ENCODE results near the gene KRTDAP. TPM values are rescaled to one million over a fixed set of nuclear protein-coding genes. Genes with fewer than 3 reads are reported as not detected.

KRTDAP gene
- polyA plus RNA-seq, 1 of the 3 experiments (the other 2 are of a cell fraction) = not detected

DNA sequence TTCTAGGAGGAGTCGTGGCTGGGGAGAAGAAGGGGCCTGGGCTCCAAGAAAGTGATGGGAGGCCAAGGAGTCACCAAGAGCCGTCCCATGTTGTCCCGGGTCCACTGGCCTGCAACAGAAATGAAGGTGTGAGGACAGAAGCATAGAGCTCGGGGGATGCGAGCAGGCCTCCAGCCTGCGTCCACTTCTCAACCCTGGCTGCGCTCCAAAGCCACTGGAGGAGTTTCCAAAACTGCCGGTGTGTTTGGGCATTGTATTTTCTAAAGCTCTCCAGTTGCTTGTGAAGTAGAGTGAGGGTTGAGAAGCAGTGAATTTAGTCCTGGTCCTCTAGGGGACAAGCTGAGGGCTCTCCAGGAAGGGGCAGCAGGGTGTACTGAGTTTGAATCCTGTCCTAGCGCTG is 29.2 kb downstream of the KRTDAP start:
- no peak overlapping the region for H3K4me2 ChIP-seq
- no peaks in the 10 kb centered on the region for H4K20me1 ChIP-seq (ENCODE audit: insufficient read depth)
- H3K79me2 ChIP-seq (ENCODE audit: insufficient read depth) = no peaks in the 10 kb centered on the region
- peaks cover 28% of the 10 kb centered on the region; the same call in 1 of the 2 replicates for H3K27me3 ChIP-seq (ENCODE audit: insufficient read depth)
- POLR2A ChIA-PET = no interaction called here
- peaks cover 0 to 5% of the 10 kb centered on the region in 2 experiments; a peak in 1 of 4 replicates for H3K4me1 ChIP-seq (ENCODE audit: control insufficient read depth in 1 of 2, insufficient read depth in 2 of 2, low read depth in 1 of 2, low read length in 1 of 2)
- TF ChIP-seq POLR2AphosphoS5 (IDR thresholded peaks at IDR 0.05; ENCODE audit: low read depth, low read length) = no peak
- TF ChIP-seq, protein P1, sequence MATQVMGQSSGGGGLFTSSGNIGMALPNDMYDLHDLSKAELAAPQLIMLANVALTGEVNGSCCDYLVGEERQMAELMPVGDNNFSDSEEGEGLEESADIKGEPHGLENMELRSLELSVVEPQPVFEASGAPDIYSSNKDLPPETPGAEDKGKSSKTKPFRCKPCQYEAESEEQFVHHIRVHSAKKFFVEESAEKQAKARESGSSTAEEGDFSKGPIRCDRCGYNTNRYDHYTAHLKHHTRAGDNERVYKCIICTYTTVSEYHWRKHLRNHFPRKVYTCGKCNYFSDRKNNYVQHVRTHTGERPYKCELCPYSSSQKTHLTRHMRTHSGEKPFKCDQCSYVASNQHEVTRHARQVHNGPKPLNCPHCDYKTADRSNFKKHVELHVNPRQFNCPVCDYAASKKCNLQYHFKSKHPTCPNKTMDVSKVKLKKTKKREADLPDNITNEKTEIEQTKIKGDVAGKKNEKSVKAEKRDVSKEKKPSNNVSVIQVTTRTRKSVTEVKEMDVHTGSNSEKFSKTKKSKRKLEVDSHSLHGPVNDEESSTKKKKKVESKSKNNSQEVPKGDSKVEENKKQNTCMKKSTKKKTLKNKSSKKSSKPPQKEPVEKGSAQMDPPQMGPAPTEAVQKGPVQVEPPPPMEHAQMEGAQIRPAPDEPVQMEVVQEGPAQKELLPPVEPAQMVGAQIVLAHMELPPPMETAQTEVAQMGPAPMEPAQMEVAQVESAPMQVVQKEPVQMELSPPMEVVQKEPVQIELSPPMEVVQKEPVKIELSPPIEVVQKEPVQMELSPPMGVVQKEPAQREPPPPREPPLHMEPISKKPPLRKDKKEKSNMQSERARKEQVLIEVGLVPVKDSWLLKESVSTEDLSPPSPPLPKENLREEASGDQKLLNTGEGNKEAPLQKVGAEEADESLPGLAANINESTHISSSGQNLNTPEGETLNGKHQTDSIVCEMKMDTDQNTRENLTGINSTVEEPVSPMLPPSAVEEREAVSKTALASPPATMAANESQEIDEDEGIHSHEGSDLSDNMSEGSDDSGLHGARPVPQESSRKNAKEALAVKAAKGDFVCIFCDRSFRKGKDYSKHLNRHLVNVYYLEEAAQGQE (IDR thresholded peaks at IDR 0.05; ENCODE audit: low read depth, low read length) = no peak
- TF ChIP-seq YY1 (IDR thresholded peaks at IDR 0.05; ENCODE audit: low read depth) = no peak
- TF ChIP-seq, protein P2, sequence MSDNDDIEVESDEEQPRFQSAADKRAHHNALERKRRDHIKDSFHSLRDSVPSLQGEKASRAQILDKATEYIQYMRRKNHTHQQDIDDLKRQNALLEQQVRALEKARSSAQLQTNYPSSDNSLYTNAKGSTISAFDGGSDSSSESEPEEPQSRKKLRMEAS (IDR thresholded peaks at IDR 0.05; ENCODE audit: low read depth) = no peak
- TF ChIP-seq NFIC (IDR thresholded peaks at IDR 0.05; ENCODE audit: borderline replicate concordance) = no peak
- no peak for TF ChIP-seq JUND (IDR thresholded peaks at IDR 0.05)
- H3K9me2 ChIP-seq = no peaks in the 10 kb centered on the region
- no peak overlapping the region for H3K4me3 ChIP-seq (ENCODE audit: low read depth in 2 of 2, low read length in 1 of 2)
- H3K36me3 ChIP-seq (replicated peaks in 1 of 2; ENCODE audit: control insufficient read depth in 1 of 2, insufficient read depth in 2 of 2, low read length in 1 of 2) = no peaks in the 10 kb centered on the region
- no peak overlapping the region for H3K27ac ChIP-seq (ENCODE audit: low read depth in 2 of 2, low read length in 1 of 2)
- 46% methylated on average over 7 of the region's 9 CpGs for WGBS (ENCODE audit: low lambda C conversion rate)
- DNase-seq = no peak
- H3F3A ChIP-seq (replicated peaks; ENCODE audit: insufficient read depth) = no peaks in the 10 kb centered on the region
- no peak overlapping the region for H3K9ac ChIP-seq
- CTCF ChIA-PET = interaction anchor here (0.6 to 2.9 kb wide), 5 partner anchors 14 to 108 kb away, joined by 3 to 11 read pairs (median 5); partner anchors contain the start of gene FFAR2
- H2AFZ ChIP-seq (ENCODE audit: low read depth) = no peak overlapping the region
- H3K9me3 ChIP-seq = no peaks in the 10 kb centered on the region

DNA sequence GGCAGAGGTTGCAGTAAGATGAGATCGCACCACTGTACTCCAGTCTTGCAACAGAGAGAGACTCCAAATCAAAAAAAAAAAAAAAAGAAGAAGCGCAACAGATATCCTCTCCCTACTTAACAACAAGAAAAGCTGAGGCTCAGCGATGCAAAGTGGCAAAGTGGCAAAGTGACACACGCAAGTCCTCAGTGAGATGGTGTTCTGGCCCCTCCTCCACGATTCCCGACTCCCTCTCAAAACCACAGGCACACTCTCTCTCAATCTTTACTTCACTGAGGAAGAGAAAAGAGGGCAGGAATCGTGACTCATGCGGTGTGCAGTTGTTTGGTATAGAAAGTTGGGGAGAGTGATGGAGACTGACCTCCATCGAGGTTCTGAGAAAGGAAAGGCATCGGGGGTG is 29.7 kb downstream of the KRTDAP start:
- H3K4me3 ChIP-seq (ENCODE audit: low read depth in 2 of 2, low read length in 1 of 2) = no peak overlapping the region

More for the DNA sequence above, 29.7 kb downstream of the KRTDAP start:
- no peak for TF ChIP-seq SIN3A (IDR thresholded peaks at IDR 0.05; ENCODE audit: borderline replicate concordance, low read depth, low read length)
- no peak for TF ChIP-seq FOXJ3 (CRISPR knock-in tag; IDR thresholded peaks at IDR 0.05)
- TF ChIP-seq EP300 (IDR thresholded peaks at IDR 0.05; ENCODE audit: borderline replicate concordance in 1 of 2, low read depth in 1 of 2, low read length in 1 of 2) = no peak
- TF ChIP-seq MXI1 (IDR thresholded peaks at IDR 0.05; ENCODE audit: low read depth, low read length) = no peak
- TF ChIP-seq, protein P3, sequence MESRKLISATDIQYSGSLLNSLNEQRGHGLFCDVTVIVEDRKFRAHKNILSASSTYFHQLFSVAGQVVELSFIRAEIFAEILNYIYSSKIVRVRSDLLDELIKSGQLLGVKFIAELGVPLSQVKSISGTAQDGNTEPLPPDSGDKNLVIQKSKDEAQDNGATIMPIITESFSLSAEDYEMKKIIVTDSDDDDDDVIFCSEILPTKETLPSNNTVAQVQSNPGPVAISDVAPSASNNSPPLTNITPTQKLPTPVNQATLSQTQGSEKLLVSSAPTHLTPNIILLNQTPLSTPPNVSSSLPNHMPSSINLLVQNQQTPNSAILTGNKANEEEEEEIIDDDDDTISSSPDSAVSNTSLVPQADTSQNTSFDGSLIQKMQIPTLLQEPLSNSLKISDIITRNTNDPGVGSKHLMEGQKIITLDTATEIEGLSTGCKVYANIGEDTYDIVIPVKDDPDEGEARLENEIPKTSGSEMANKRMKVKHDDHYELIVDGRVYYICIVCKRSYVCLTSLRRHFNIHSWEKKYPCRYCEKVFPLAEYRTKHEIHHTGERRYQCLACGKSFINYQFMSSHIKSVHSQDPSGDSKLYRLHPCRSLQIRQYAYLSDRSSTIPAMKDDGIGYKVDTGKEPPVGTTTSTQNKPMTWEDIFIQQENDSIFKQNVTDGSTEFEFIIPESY (IDR thresholded peaks at IDR 0.05; ENCODE audit: borderline replicate concordance, low read depth) = no peak
- no peak for TF ChIP-seq YY1 (IDR thresholded peaks at IDR 0.05; ENCODE audit: low read depth)
- TF ChIP-seq RCOR1 (IDR thresholded peaks at IDR 0.05; ENCODE audit: low read length) = no peak
- TF ChIP-seq, protein P4, sequence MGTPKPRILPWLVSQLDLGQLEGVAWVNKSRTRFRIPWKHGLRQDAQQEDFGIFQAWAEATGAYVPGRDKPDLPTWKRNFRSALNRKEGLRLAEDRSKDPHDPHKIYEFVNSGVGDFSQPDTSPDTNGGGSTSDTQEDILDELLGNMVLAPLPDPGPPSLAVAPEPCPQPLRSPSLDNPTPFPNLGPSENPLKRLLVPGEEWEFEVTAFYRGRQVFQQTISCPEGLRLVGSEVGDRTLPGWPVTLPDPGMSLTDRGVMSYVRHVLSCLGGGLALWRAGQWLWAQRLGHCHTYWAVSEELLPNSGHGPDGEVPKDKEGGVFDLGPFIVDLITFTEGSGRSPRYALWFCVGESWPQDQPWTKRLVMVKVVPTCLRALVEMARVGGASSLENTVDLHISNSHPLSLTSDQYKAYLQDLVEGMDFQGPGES (IDR thresholded peaks at IDR 0.05; ENCODE audit: low read depth, low read length) = no peak
- no peak for TF ChIP-seq FOSL2 (IDR thresholded peaks at IDR 0.05; ENCODE audit: borderline replicate concordance, low read depth)
- TF ChIP-seq CHD2 (IDR thresholded peaks at IDR 0.05; ENCODE audit: low read length, partially characterized antibody) = no peak
- TF ChIP-seq, protein P5, sequence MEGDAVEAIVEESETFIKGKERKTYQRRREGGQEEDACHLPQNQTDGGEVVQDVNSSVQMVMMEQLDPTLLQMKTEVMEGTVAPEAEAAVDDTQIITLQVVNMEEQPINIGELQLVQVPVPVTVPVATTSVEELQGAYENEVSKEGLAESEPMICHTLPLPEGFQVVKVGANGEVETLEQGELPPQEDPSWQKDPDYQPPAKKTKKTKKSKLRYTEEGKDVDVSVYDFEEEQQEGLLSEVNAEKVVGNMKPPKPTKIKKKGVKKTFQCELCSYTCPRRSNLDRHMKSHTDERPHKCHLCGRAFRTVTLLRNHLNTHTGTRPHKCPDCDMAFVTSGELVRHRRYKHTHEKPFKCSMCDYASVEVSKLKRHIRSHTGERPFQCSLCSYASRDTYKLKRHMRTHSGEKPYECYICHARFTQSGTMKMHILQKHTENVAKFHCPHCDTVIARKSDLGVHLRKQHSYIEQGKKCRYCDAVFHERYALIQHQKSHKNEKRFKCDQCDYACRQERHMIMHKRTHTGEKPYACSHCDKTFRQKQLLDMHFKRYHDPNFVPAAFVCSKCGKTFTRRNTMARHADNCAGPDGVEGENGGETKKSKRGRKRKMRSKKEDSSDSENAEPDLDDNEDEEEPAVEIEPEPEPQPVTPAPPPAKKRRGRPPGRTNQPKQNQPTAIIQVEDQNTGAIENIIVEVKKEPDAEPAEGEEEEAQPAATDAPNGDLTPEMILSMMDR (IDR thresholded peaks at IDR 0.05) = no peak
- TF ChIP-seq, protein P2 (IDR thresholded peaks at IDR 0.05; ENCODE audit: low read depth) = no peak
- no peak for TF ChIP-seq RXRA (IDR thresholded peaks at IDR 0.05; ENCODE audit: borderline replicate concordance, low read depth)
- TF ChIP-seq FOXM1 (IDR thresholded peaks at IDR 0.05; ENCODE audit: low read depth) = no peak
- H3F3A ChIP-seq (replicated peaks; ENCODE audit: insufficient read depth) = no peaks in the 10 kb centered on the region
- H3K4me2 ChIP-seq = no peak overlapping the region
- H2AFZ ChIP-seq (ENCODE audit: low read depth) = no peak overlapping the region
- no peak overlapping the region for H3K27ac ChIP-seq (ENCODE audit: low read depth in 2 of 2, low read length in 1 of 2)
- WGBS (ENCODE audit: low lambda C conversion rate) = 41% methylated on average over 10 of the region's 10 CpGs
- no peak overlapping the region for H3K9ac ChIP-seq
- peaks cover 0 to 5% of the 10 kb centered on the region in 2 experiments; a peak in 1 of 4 replicates for H3K4me1 ChIP-seq (ENCODE audit: control insufficient read depth in 1 of 2, insufficient read depth in 2 of 2, low read depth in 1 of 2, low read length in 1 of 2)
- no peaks in the 10 kb centered on the region for H3K79me2 ChIP-seq (ENCODE audit: insufficient read depth)
- CTCF ChIA-PET = interaction anchor here (0.6 to 2.4 kb wide), 4 partner anchors 13 to 108 kb away, joined by 3 to 6 read pairs (median 5); partner anchors contain the start of gene FFAR2
- no peaks in the 10 kb centered on the region for H4K20me1 ChIP-seq (ENCODE audit: insufficient read depth)
- DNase-seq = no peak
- POLR2A ChIA-PET = no interaction called here
- H3K9me2 ChIP-seq = no peaks in the 10 kb centered on the region
- H3K27me3 ChIP-seq (ENCODE audit: insufficient read depth) = peaks cover 28% of the 10 kb centered on the region; the same call in 1 of the 2 replicates
- no peaks in the 10 kb centered on the region for H3K9me3 ChIP-seq
- H3K36me3 ChIP-seq (replicated peaks in 1 of 2; ENCODE audit: control insufficient read depth in 1 of 2, insufficient read depth in 2 of 2, low read length in 1 of 2) = no peaks in the 10 kb centered on the region

Measured in SK-N-SH (cell line).